Cerebellar cortex (tissue), 1 donor: ENCODE measurements around the gene TFCP2L1.
"Not testable (repeated sequence)": the region's sequence is repeated elsewhere in the genome, so short reads cannot be mapped to it uniquely, and the experiment has no call there.

Experiments used
- DNase-seq: peaks from one replicate; pipeline ENCODE4 v3.0.0-alpha.2; 2015; ENCODE audit warnings: low spot score

Gene TFCP2L1

DNA sequence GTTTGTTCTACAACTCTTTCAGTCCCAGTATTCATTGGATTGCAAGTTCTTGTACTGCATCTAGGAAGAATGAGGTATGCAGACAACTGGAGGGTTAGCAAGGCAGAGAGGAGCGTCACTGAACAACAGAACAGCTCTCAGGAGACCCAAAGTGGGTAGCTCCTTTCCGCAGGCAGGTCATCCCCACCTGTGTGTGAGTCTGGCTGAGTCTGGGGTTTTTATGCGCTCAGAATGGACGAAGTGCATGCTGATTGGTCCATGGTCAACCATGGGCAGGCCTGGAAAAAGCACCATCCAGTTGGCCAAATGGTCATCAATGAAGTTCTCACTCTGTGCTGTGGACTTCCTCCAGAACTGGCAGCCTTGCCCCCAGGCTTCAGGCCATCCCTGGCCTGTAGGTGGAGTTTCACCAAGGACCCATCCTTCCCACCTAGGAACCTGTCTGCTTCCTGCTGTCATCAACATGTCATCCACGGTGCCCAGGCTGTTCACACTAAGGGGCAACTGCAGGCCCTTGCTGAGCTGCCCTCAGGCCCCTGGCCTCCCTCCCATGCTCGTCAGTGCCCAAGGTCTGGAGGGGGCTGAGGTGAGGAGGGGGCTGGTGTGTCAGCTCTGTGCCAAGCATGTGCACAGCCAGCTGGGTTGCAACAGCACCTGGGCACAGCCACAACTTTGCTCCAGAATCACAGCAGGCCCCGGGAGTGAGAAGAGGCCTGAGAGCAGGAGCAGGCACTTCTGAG lies 11.1 kb upstream of the TFCP2L1 start:
- no peak for DNase-seq

DNA sequence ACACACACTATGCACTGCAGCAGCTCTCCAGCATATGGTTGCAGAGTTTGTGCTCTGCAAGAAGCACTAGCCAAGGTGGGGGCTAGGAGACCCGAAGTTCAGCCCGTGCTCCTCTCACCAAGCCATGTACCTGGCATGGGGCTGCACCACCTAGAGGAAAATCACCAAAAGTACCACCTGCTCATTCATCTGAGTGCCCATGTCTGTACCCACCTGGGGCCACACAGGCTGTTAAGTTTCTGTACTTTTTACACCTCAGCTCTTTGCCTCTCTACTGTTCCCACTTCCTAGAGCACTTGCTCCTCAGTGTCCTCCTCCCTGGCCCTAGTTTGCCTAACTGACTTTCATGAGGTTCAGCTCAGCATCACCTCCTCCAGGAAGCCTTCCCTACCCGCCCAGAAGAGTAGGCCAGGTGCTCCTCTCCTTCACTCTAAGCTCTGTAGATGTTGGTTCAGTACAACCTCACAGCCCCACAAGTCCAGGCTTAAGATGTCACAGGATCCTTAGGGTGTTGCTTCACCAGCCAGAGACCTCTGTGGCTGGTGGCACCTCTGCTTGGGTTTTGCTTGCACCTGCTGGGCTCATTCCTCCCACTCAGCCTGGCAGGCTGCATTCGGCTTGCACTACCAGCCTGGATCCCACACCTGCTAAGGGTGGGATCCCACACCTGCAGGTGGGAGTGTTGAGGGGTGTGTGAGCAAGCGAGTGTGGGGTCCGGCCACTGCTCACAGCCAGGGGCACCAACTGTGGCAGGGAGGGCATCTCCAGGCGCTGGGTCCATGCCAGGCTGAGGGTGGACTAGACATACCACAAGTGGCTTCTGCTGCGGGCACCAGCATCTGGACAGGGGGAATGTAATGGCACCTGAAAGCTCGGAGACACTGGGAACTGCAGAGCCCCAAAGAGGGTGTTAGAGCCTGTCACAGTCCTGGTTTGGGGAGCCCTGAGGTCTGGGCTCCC lies 10.2 kb upstream of the TFCP2L1 start:
- no peak for DNase-seq

DNA sequence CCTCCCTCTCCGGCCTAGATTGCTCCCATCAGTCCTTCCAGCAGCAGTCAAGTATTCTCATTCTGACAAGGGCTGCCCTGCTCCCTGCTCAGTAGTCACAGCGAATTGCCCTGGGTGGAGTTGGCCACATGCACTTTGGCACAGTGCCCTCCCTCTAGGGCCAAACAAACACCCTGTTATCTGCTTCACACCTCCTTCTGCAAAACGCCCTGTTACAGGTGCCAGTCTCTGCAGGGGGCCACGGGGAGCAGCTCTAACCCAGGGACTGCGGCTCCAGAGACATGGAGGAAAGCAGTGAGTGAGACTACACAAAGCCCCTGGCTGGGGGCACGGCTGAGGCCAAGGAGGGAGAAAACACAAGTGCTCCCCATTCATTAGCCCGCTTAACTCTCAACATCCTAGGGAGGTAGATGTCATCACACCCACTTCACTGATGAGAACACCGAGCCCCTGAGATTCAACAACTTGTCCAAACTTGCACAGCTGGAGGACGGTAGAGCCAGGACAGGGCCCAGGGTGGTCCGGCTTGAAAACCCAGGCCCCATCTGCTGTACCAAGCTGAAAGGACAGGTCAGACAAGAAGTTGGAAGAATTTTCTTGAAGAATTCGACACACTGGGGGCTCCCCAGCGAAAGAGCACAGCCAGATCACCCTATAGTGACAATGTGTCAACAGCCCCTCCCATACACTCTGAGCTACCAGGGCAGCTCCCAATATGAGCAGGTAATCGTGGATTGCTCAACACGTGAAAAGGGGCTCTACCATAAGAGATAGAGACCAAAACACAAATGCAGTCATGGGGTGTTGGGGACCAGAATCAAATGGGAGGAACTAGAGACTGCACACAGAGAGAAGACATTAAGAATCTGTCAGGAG lies 8.7 kb upstream of the TFCP2L1 start:
- no peak for DNase-seq

DNA sequence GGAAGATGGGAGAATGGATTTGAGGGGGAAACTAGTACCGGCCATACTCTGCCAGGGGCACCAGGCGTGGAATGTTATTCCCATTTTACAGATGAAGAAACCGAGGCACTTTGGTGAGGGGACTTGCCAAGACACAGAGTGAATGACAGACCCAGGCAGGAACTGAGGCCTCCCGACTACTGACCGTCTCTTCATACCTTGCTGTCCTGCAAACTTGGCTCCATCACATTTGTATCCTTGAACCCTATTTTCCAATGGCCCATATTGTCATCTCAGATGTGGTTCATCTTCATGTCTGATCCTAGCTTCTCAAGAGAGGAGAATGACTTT lies 6.2 kb upstream of the TFCP2L1 start:
- no peak for DNase-seq

DNA sequence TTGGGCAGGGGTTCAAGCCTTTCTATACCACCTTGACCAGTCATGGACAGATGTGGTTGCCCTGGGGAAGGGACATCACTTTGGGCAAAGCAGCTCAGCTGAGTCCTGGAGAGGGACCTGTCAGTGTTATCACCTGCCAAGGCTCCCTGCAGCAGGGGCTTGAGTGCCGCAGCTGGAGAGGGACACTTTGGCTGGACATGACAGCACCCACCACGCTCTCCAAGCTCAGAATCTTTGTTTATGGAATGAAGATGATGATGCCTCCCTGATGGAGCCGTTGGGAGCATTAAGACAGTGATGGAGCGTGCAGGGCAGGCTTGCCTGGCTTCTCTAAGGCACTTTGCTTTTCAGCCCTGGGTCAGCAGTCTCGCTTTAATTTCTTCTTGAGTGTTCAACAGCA lies 4.3 kb upstream of the TFCP2L1 start:
- DNase-seq: no peak

DNA sequence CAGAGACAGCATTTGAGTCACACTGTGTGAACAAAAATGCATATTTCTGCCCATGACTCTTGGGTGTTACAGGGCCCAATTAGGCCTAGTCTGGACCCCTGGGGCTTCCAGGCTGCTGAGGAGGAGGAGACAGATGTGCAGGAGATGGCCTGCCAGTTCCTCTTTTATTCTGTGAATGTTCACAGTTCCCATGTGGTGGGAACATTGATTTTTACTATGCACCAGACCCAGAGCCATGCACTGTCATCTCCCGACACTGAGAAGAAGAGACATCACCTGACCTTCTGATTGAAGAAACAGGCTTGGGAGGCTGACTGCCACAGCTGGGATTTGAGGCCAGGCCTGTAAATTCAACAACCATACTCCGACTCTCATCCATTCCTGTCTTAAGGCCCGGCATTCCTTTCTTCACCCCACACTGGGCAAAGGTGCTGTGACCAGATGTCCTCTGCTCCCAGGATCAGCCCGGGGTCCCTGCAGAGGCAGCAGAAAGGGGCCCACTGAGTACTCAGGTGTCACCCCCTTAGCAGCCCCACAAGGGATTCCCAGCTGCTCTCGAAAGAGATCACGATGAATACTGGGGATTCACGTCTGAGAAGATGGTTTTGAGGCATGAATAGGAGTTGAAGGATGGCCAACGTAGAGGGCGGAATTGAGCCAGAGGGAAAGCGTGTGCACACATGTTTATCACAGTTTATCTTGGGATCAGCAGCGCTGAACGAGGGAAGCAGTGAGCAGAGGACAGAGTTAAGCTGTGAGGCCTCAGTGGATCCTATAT lies 3.6 kb upstream of the TFCP2L1 start:
- no peak for DNase-seq

DNA sequence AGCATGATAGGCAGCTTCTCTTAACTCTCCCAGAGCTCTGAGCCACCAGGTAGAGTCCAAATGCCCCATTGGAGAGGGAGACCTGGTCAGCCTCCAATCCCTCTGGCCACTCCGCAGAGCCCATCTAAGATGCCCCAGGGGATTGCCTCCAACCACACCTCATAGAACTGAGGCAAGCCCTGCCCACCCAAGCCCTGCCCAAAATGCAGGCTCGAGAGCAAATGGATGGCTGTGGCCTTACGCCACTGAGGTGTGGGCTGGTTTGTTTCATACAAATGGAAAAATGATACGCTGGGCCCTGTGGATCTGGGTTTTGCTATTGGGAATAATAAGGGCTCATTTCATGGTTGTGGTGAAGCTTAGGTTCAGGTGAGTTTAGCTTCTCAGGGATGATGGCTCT lies 3.0 kb upstream of the TFCP2L1 start:
- DNase-seq: no peak

DNA sequence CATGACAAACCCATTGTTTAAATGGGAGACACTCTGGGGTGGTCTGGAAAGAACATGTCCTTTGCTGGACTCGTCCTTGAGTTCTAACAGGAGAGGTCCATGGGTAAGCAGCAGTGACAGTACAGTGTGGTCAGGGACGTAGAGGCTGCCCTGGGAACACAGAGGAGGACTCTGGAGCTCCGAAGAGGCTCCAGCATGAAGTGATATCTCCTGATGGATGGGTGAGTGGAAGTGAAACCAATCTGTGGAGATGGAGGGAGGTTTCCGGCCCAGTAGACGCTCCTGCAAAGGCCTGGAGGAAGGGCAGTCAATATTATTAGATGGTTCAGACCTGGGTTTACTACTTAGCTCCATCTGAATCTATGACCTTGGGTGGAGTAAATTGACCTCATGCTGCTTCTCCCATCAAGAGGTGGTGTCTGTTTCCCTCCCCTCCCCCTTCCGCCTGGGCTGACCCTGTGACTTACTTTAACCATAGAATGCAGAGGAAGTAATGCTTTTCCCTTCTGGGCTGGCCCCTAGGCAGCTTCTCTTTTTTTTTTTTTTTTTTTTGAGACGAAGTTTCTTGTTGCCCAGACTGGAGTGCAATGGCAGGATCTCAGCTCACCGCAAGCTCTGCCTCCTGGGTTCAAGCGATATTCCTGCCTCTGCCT lies 2.3 kb upstream of the TFCP2L1 start:
- DNase-seq: no peak

DNA sequence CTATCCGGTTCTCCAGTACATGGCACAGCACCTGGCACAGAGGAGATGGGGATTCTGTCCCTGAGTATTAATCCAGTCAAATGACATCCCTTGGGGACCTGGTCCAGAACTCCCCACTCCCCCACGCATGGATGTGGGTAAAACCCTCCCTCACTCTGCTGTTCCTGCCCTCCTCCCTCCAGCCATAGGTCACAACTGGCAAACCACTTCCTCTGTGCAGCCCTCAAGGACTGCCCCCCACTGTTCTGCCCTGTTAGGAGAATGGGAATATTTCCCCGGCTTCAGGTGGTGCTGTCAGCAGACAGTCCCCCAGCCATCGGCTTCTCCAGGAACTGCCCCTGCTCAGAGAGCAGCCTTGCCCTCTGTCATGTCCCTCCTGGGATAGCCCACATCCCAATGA lies 1.5 kb upstream of the TFCP2L1 start:
- no peak for DNase-seq

DNA sequence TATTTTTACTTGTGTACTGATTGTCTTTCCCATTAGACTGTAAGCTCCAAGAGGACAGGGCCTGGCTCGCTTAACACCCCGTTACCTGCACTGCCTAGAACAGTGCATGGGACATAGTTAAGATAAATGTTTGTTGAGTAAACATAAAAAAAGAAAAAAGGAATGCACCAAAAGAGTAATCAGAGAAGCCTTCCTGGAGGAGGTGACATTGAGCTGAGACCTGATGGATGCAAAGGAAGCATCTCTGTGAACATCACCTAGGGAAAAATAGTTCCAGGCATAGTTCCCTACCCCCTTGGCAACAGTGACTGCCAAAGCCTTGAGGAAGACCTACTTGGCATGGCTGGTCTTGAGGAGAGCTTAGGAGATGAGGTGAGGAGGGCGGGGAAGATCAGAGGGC lies 924 bp upstream of the TFCP2L1 start:
- DNase-seq: no peak

DNA sequence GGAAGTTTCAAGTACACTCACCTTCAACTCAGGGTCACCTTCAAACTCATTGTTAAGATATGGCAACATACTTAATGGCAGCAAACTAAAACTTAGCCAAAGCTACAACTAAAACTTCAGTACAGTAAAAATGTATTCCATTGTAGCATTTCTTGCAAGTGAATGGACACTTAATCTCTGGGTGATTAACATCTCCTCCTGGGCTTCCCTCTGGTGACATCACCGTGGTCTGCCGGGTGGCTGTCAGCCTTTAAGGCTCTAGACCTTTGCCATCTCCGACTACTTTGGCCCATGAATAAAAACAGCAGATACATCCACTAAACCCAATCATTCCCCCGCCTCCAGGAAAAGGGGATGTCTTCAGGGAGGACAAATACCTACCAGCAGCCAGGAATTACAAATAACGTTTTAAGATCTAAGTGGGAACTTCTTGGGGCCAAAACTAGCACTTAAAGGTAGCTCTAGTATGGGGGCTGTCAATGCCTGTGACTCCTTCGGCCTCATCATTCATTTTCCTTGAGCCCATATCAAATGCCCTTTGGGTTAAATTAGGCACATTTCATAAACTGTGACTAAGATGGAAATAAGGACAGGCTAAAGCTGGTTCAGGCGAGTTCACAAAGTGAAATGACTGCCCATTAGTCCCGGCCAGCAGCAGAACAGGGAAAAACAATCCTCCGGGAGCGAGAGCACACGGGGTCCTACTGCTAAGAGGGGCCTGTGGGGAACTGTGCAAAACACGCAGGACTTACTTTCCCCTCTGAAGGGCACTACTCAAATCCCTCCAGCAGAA lies 1.1 kb downstream of the TFCP2L1 start:
- DNase-seq: no peak

DNA sequence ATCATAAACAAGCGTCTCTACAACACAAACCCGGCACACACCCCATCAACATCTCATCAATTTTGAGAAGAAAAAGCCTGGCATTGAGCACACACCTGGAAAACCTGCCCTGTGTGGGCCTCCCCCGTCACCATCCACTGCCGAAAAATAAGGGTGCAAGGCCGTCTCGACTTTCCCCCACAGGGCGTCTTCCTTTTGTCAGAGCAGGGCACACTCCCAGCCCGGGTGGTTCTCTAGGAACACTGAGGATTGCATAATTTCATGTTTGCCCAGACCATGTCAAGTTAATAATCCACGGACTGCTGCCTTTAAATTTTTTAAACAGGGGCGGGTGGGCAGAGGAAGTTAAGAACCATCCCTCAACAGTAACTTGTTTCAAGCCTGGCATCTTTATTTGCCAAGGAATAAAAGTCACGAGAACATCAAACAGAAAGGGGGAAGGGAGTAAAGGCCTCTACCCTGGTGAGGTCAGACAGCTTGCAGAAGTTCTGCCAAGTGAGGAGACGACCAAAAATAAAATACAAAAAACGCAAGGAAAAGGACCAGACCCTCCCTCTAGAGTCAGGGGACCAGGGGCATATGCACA lies 2.1 kb downstream of the TFCP2L1 start:
- DNase-seq: no peak

DNA sequence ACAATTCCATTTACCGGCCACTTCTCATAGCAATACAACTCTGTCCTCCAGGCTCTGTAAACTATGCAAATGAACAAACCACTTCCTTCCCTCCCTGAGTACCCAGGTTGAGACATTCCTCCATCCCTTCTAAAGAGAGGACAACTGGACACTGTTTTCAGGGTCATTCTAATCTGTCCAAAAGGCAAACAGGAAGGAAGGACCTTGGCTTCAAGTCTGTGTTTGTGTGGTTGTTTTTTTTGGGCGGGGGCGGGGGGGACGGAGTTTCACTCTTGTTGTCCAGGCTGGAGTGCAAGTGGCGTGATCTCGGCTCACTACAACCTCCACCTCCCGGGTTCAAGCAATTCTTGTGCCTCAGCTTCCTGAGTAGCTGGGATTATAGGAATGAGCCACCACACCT lies 3.3 kb downstream of the TFCP2L1 start:
- no peak for DNase-seq

DNA sequence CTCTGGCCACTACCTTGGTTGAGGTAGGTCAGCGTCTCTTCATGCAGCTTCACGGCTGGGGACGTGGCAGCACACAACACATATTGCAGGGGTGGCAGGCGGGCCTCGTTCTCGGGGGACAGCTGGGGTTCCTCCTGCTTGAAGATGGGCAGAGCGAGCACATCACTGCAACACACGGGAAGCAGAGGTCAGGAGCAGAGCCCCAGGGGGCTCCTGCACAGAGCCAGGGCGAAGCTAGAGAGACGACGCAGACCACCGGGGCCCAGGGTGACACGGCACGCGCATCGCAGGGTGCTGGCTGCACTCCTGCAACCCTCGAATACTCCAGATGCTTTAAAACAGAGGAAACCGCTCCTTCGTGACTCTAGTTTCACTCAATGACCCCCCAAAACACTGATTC lies 3.9 kb downstream of the TFCP2L1 start:
- DNase-seq: no peak

DNA sequence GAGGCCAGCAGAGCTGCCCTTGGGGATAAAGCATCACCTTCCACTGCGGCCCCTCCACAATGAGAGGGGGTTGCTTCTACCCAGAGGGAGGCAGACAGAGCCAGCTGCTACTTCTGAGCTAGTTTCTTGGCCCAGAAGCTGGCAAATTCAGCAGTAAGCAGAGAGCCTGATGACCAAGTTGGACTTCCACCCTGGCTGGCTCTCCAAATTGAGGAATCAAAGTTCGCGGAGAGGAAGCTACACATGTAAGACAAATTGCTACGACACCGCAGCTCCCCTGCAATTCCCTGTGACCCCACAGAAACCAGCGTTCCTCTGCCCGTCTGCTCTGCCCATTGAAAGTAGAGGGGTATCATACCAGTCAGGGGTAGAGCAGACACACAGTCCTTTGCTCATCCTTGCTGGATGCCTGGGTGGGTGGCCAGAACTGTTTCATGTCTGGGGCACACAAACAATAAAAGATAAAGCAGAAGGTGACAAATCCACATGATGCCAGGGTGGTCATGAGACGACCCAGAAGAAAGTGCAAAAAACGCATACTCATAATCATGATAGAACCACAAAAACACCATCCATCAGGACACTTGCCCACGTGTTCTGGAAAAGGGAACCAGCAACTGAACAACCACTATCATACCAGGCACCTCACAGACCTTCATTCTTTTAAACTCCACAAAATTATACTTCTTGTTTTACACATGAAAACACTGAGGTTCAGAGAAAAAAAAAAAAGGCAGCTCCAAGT lies 5.4 kb downstream of the TFCP2L1 start:
- no peak for DNase-seq

DNA sequence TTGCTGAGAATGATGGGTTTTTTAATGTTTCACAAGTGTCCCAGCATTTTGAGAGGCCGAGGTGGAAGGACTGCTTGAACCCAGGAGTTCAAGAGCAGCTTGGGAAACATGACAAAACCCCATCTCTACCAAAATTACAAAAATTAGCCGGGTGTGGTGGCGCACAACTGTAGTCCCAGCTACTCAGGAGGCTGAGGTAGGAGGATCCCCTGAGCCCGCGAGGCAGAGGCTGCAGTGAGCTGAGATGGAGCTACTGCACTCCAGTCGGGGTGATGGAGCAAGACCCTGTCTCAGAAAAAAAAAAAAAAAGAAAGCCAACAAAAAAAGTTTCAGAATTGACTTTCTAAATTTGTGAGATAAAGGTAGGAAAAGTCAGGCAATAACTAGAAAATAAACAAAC lies 8.7 kb downstream of the TFCP2L1 start:
- no peak for DNase-seq

DNA sequence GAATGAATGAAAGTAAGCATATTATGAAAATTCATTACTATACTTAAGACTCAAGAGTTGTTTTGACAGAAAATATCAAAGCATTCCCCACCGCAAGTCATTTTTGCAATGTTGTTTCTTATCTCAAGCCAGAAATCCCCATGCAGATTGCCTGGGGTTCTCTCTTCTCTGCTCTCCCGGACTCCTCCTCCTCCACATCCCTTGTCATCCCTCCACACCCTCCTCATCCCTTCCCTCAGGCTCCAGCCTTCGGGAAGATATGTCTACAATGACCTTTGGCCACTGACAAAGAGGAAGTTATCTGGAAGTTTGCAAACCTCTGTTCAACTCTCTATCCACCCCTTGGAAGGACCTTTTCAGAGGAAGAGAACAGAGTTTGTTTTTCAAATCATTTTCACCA lies 11.9 kb downstream of the TFCP2L1 start:
- no peak for DNase-seq

DNA sequence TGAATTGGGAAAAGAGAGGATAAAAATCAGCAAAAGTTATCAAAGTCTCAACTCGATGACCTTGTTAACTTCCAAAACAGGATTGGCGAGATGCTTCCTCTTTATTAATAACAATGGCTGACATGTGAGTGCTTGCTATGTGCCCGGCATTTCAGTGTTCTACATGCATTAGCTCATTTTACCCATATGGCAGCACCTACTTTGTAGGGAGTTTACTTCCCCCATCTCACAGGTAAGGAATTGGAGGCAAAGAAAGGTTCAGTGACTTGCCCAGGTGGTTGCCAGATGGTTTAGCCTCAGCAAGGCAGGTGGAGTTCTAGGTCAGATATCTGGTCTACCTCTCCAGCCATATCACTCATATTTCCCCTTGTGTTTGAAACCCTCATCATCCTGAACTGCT lies 12.4 kb downstream of the TFCP2L1 start:
- no peak for DNase-seq

DNA sequence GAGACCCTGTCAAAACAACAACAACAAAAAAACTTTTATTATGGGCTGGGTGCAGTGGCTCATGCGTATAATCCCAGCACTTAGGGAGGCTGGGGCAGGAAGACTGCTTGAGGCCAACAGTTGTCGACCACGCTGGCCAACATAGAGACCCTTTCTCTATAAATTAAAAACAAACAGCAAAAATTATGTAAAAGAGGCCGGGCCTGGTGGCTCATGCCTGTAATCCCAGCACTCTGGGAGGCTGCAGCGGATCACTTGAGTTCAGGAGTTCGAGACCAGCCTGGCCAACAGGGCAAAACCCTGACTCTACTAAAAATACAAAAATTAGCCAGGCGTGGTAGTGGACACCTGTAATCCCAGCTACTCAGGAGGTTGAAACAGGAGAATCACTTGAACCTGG lies 15.6 kb downstream of the TFCP2L1 start:
- DNase-seq: not testable (repeated sequence)
